DND-41 (cell line): Measurements from ENCODE around the gene MEF2C.

ENCODE experiments used
- ATAC-seq: fragments of 200-7000 bp; cut with Tn5 transposase; 3 replicates; pipeline ENCODE4 v1.9.1; 2021; ENCODE audit warnings: low read depth; ENCODE audit not compliant: insufficient read depth
- DNase-seq: peaks from one replicate; pipeline ENCODE4 v3.0.0-alpha.2; 2020
- H2AFZ ChIP-seq: 2 replicates; pipeline ENCODE4 v1.6.0; 2012; ENCODE audit warnings: low read depth, low read length
- H3K27ac ChIP-seq: 2 replicates; pipeline ENCODE4 v1.5.1; 2012; ENCODE audit warnings: low read length, inconsistent platforms
- H3K27me3 ChIP-seq: fragments of 200-600 bp; sonication (generic); 2 replicates; pipeline ENCODE4 v1.6.0; 2012; ENCODE audit warnings: low read length, mild to moderate bottlenecking, inconsistent platforms; ENCODE audit not compliant: insufficient read depth, poor library complexity
- H3K36me3 ChIP-seq: 2 replicates; pipeline ENCODE4 v1.5.1; 2012; ENCODE audit warnings: low read length, inconsistent platforms; ENCODE audit not compliant: insufficient read depth
- H3K4me1 ChIP-seq: 2 replicates; pipeline ENCODE4 v1.5.1; 2012; ENCODE audit warnings: mild to moderate bottlenecking, low read length; ENCODE audit not compliant: insufficient read depth
- H3K4me2 ChIP-seq: 2 replicates; pipeline ENCODE4 v1.6.0; 2012; ENCODE audit warnings: mild to moderate bottlenecking, moderate library complexity, low read length, inconsistent platforms; ENCODE audit not compliant: insufficient read depth
- H3K4me3 ChIP-seq, 2 experiments: fragments of 200-600 bp in 1 of 2; shearing (Covaris generic) in 1 of 2; 2 replicates each; pipeline ENCODE4 v1.5.1; 2012 to 2016; ENCODE audit warnings: inconsistent platforms in 2 of 2, low read length in 2 of 2, mild to moderate bottlenecking in 2 of 2, low read depth in 1 of 2, moderate library complexity in 1 of 2
- H3K79me2 ChIP-seq: 2 replicates; pipeline ENCODE4 v1.6.0; 2012; ENCODE audit warnings: low read length, inconsistent platforms; ENCODE audit not compliant: insufficient read depth
- H3K9ac ChIP-seq: 2 replicates; pipeline ENCODE4 v1.6.0; 2012; ENCODE audit warnings: low read depth, mild to moderate bottlenecking, inconsistent platforms, low read length, moderate library complexity
- H3K9me3 ChIP-seq: 2 replicates; pipeline ENCODE4 v1.5.1; 2012; ENCODE audit warnings: low read length, moderate library complexity, mild to moderate bottlenecking, inconsistent platforms; ENCODE audit not compliant: insufficient read depth, severe bottlenecking
- H4K20me1 ChIP-seq: 2 replicates; pipeline ENCODE4 v1.6.0; 2012; ENCODE audit warnings: low read length; ENCODE audit not compliant: insufficient read depth
- CTCF ChIP-seq: IDR thresholded peaks from 2 replicates; pipeline ENCODE4 v1.5.1; 2012; ENCODE audit warnings: borderline replicate concordance, low read length, moderate library complexity, mild to moderate bottlenecking; ENCODE audit not compliant: poor library complexity, severe bottlenecking; ENCODE audit errors: extremely low read depth
- EZH2 ChIP-seq: IDR thresholded peaks from 3 replicates; pipeline ENCODE4 v1.6.1; 2012; ENCODE audit warnings: borderline replicate concordance, low read depth, mild to moderate bottlenecking, moderate library complexity, low read length, inconsistent platforms; ENCODE audit not compliant: severe bottlenecking

MEF2C gene

GRCh38 chr5:88875341-88876234 is 7.4 kb downstream of the MEF2C start:
- no peaks in the 10 kb centered on the region for H3K27me3 ChIP-seq
- no peak overlapping the region for H3K27ac ChIP-seq
- H2AFZ ChIP-seq: no peak overlapping the region
- no peak overlapping the region for H3K9ac ChIP-seq
- no peak overlapping the region for H3K4me3 ChIP-seq
- no peaks in the 10 kb centered on the region for H3K4me1 ChIP-seq
- no peaks in the 10 kb centered on the region for H3K9me3 ChIP-seq
- no peaks in the 10 kb centered on the region for H3K36me3 ChIP-seq
- DNase-seq (no peak), ATAC-seq (no peak)
- H4K20me1 ChIP-seq: no peaks in the 10 kb centered on the region
- H3K4me2 ChIP-seq: no peak overlapping the region
- H3K79me2 ChIP-seq: no peaks in the 10 kb centered on the region
- no peak for TF ChIP-seq EZH2
- TF ChIP-seq CTCF: no peak

- Histone ChIP-seq H3K4me3 (no peak overlapping the region), H3K27ac (no peak overlapping the region), H3K4me1 (no peaks in the 10 kb centered on the region), H3K4me2 (no peak overlapping the region), H4K20me1 (no peaks in the 10 kb centered on the region), H3K9me3 (no peaks in the 10 kb centered on the region), H3K27me3 (no peaks in the 10 kb centered on the region), H3K79me2 (no peaks in the 10 kb centered on the region), H2AFZ (no peak overlapping the region), H3K9ac (no peak overlapping the region), H3K36me3 (no peaks in the 10 kb centered on the region)
- ATAC-seq: no peak
- DNase-seq: no peak
- TF ChIP-seq CTCF (no peak), EZH2 (no peak)
Measured at GRCh38 chr5:88873447-88873846, 9.5 kb downstream of the MEF2C start.

GRCh38 chr5:88872971-88873370 is 10.0 kb downstream of the MEF2C start:
- H3K79me2 ChIP-seq: no peaks in the 10 kb centered on the region

More at GRCh38 chr5:88872971-88873370, 10.0 kb downstream of the MEF2C start:
- no peak for TF ChIP-seq EZH2
- no peak for TF ChIP-seq CTCF
- no peaks in the 10 kb centered on the region for H3K27me3 ChIP-seq
- H3K4me2 ChIP-seq: no peak overlapping the region
- ATAC-seq (no peak), DNase-seq (no peak)
- no peak overlapping the region for H2AFZ ChIP-seq
- no peaks in the 10 kb centered on the region for H3K9me3 ChIP-seq
- H4K20me1 ChIP-seq: no peaks in the 10 kb centered on the region
- no peaks in the 10 kb centered on the region for H3K4me1 ChIP-seq
- H3K9ac ChIP-seq: no peak overlapping the region
- H3K27ac ChIP-seq: no peak overlapping the region
- H3K36me3 ChIP-seq: no peaks in the 10 kb centered on the region
- no peak overlapping the region for H3K4me3 ChIP-seq
